Measurements from ENCODE around the gene DPYSL4. TPM values are rescaled to one million over a fixed set of nuclear protein-coding genes. Genes with fewer than 3 reads are reported as not detected.

DPYSL4 gene
- total and polyA plus RNA-seq, 2 experiments from 2014 or later: 2.1 to 4.1 TPM

DNA sequence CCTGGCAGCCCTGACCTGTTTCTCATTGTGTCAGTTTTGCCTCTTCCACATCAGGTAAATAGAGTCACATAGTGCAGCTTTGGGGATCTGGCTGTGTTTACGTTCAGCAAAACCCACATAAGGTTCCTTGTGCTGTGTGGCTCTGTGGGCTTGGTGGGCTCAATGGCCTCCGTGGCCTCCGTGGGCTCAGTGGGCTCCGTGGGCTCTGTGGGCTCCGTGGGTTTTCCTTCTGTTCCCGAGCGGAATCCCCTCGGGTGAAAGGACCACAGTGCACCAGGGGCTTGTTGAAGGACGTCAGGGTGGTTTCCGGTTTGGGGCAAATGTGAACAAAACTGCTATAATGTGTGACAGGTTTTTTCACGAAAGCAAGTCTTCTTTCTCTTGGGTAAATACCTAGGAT is 12.5 kb upstream of the DPYSL4 start:
- H3K4me2 ChIP-seq: no peak overlapping the region
- H3K9me2 ChIP-seq (replicated peaks; ENCODE audit: insufficient read depth): no peaks in the 10 kb centered on the region
- no peak overlapping the region for H3K27ac ChIP-seq
- H3K9me3 ChIP-seq (ENCODE audit: low read depth): no peaks in the 10 kb centered on the region
- 86% methylated on average over 11 of the region's 11 CpGs for WGBS (ENCODE audit: low lambda C conversion rate, missing lambda C conversion rate)
- TF ChIP-seq CTCF (IDR thresholded peaks at IDR 0.05; ENCODE audit: poor library complexity): no peak
- no peak for TF ChIP-seq EZH2 (IDR thresholded peaks at IDR 0.05; ENCODE audit: borderline replicate concordance)
- no peak for TF ChIP-seq EZH2phosphoT487 (IDR thresholded peaks at IDR 0.05; ENCODE audit: low read depth, severe bottlenecking, unreplicated experiment)
- H3K27me3 ChIP-seq: peaks cover 23% of the 10 kb centered on the region
- no peak overlapping the region for H2AFZ ChIP-seq
- H3K79me2 ChIP-seq: no peaks in the 10 kb centered on the region
- H3K4me1 ChIP-seq (ENCODE audit: insufficient read depth): no peaks in the 10 kb centered on the region
- no peak for DNase-seq (ENCODE audit: low spot score)
- no peaks in the 10 kb centered on the region for H4K20me1 ChIP-seq (ENCODE audit: insufficient read depth, poor library complexity, severe bottlenecking)
- no peaks in the 10 kb centered on the region for H3K36me3 ChIP-seq (replicated peaks; ENCODE audit: insufficient read depth, low read depth)
- no peak overlapping the region for H3K4me3 ChIP-seq

- no peaks in the 10 kb centered on the region for H3K4me1 ChIP-seq (ENCODE audit: insufficient read depth)
- no peak for TF ChIP-seq CTCF (IDR thresholded peaks at IDR 0.05; ENCODE audit: poor library complexity)
- TF ChIP-seq EZH2 (IDR thresholded peaks at IDR 0.05; ENCODE audit: borderline replicate concordance): no peak
- no peak overlapping the region for H3K4me2 ChIP-seq
- H2AFZ ChIP-seq: no peak overlapping the region
- no peaks in the 10 kb centered on the region for H3K9me2 ChIP-seq (replicated peaks; ENCODE audit: insufficient read depth)
- no peak for DNase-seq (ENCODE audit: low spot score)
- H3K9me3 ChIP-seq (ENCODE audit: low read depth): no peaks in the 10 kb centered on the region
- H3K36me3 ChIP-seq (replicated peaks; ENCODE audit: insufficient read depth, low read depth): no peaks in the 10 kb centered on the region
- no peak overlapping the region for H3K4me3 ChIP-seq
- H3K79me2 ChIP-seq: no peaks in the 10 kb centered on the region
- 53% methylated on average over 6 of the region's 6 CpGs for WGBS (ENCODE audit: low lambda C conversion rate, missing lambda C conversion rate)
- H3K27me3 ChIP-seq: peaks cover 23% of the 10 kb centered on the region
- H3K27ac ChIP-seq: no peak overlapping the region
- H4K20me1 ChIP-seq (ENCODE audit: insufficient read depth, poor library complexity, severe bottlenecking): no peaks in the 10 kb centered on the region
These were observed 11.3 kb upstream of the DPYSL4 start for GRCh38 chr10:132175408-132175807.

DNA sequence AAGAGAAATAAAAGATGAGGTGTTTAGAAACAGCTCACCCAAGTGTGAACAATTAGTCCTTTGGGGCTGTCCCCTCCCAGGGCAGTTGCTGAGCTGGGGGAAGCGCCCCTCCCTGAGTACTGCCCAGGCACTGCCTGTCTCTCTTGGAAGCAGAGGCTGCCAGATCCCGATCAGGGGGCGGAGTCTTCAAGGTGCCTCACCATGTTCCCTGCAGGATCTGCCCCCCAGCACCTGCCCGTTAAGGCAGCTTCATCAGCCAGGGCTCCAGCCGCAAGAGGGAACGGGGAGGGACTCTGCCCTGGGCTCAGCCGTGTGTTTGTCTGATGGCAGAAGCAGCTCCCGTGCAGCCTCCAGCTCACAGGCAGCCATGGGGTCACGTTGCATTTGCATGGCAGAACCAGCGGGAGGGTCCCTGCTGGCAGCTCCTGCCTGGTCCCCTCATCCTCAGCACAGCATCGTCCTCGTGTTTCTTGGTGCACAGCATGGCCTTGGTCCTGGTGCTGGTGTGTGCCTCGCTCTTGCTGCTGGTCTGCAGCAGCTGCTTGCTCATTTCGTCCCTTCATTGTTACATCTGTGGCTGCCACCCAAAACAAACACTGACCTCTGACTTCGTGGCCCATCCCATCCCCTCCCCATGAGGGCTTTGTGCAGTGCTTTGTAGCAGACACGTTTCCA is 10.7 kb upstream of the DPYSL4 start:
- Histone ChIP-seq H4K20me1 (ENCODE audit: insufficient read depth, poor library complexity, severe bottlenecking) (no peaks in the 10 kb centered on the region), H3K27me3 (peaks cover 23% of the 10 kb centered on the region), H3K79me2 (no peaks in the 10 kb centered on the region), H3K4me1 (ENCODE audit: insufficient read depth) (no peaks in the 10 kb centered on the region), H2AFZ (no peak overlapping the region), H3K4me2 (no peak overlapping the region), H3K36me3 (replicated peaks; ENCODE audit: insufficient read depth, low read depth) (no peaks in the 10 kb centered on the region), H3K27ac (no peak overlapping the region), H3K4me3 (no peak overlapping the region), H3K9me3 (ENCODE audit: low read depth) (no peaks in the 10 kb centered on the region), H3K9me2 (replicated peaks; ENCODE audit: insufficient read depth) (no peaks in the 10 kb centered on the region)
- WGBS (ENCODE audit: low lambda C conversion rate, missing lambda C conversion rate): 18% methylated on average over 16 of the region's 16 CpGs
- TF ChIP-seq EZH2phosphoT487 (IDR thresholded peaks at IDR 0.05; ENCODE audit: low read depth, severe bottlenecking, unreplicated experiment): no peak
- no peak for TF ChIP-seq EZH2 (IDR thresholded peaks at IDR 0.05; ENCODE audit: borderline replicate concordance)
- TF ChIP-seq CTCF (IDR thresholded peaks at IDR 0.05; ENCODE audit: poor library complexity): no peak
- DNase-seq (ENCODE audit: low spot score): no peak

All from hepatocyte (in vitro differentiated cells).